ENCODE results near the gene KRTAP20-4.

KRTAP20-4 gene

DNA sequence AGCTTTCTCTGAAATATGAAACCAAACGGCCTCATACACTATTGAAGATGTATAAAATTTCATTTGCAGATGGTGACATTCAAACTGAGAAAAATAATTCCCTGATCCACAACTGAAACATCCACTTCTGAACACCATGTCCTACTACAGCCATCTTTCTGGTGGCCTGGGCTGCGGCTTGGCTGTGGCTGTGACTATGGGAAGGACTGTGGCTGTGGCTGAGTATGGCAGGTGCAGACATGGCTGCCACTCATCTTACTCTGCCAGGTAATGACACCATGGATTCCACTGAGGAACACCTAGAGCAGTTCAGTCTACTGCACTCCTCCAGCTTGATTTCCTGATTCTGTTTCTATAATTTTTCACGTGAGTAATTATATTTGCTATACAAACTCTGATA is at the start of gene KRTAP20-4:
KRTAP20-4 (plus strand) TSS at position 106 of the 400 bp plus-strand sequence.
- TF ChIP-seq GATA1 (IDR thresholded peaks at IDR 0.05; ENCODE audit: low read depth, low read length) = no peak
- TF ChIP-seq POLR2A (IDR thresholded peaks at IDR 0.05; ENCODE audit: low read length) = no peak
- DNase-seq = no peak

- no peak for DNase-seq
- TF ChIP-seq GATA1 (IDR thresholded peaks at IDR 0.05; ENCODE audit: low read depth, low read length) (no peak), POLR2A (IDR thresholded peaks at IDR 0.05; ENCODE audit: low read length) (no peak)
Observed at GRCh38 chr21:30577766-30578165, 42.7 kb upstream of the KRTAP20-4 start.

DNA sequence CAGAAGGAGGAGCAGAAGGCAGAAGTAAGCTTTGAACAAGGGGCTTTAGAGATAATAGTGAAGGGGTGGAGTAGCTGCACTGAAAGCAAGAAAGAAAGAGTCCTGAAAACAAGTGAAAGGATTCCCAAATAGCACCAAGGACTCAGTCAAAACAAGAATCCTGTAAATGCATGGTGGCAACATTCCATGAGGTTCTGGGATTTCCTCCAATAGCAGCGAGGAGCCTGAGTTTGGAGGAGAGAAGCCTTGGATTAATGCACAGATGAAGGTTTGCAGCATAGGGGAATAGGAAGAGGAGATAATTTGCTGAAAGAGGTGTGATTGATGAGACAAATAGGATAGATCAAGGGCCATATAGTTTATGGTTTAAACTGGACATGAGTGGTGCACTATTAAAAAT is 41.1 kb upstream of the KRTAP20-4 start:
- TF ChIP-seq GATA1 (IDR thresholded peaks at IDR 0.05; ENCODE audit: low read depth, low read length) (no peak), POLR2A (IDR thresholded peaks at IDR 0.05; ENCODE audit: low read length) (no peak)
- DNase-seq = no peak

DNA sequence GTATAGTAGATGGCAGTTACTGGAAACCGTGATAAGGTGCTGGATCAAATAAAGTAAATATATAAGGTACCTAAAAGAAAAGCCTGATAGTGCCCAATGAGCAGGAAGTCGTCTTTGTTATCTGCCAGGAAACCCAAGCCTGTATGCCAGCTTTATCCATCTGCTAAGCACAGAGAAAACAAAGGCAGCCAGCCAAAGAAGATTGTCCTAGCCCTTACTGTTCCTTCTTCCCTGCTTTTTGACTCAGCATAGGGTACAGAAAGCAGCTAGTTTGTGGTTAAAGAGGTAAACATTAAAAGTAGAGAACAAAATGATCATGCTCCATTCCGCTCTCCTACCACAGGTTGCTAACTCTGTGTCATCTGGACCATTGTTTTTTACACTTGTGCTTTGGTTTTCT is 40.3 kb upstream of the KRTAP20-4 start:
- TF ChIP-seq POLR2A (IDR thresholded peaks at IDR 0.05; ENCODE audit: low read length) (no peak), GATA1 (IDR thresholded peaks at IDR 0.05; ENCODE audit: low read depth, low read length) (no peak)
- DNase-seq = no peak

GRCh38 chr21:30582870-30583269 is 37.6 kb upstream of the KRTAP20-4 start:
- TF ChIP-seq POLR2A (IDR thresholded peaks at IDR 0.05; ENCODE audit: low read length) (no peak), GATA1 (IDR thresholded peaks at IDR 0.05; ENCODE audit: low read depth, low read length) (no peak)
- no peak for DNase-seq

GRCh38 chr21:30590297-30590696 is 30.1 kb upstream of the KRTAP20-4 start, which contains the start of gene KRTAP22-2:
TSS of gene KRTAP22-2 (minus strand) at chr21:30590397.
- TF ChIP-seq POLR2A (IDR thresholded peaks at IDR 0.05; ENCODE audit: low read length) (no peak), GATA1 (IDR thresholded peaks at IDR 0.05; ENCODE audit: low read depth, low read length) (no peak)
- DNase-seq = no peak

GRCh38 chr21:30592140-30592539 is 28.3 kb upstream of the KRTAP20-4 start, which contains the start of gene KRTAP6-3:
TSS of gene KRTAP6-3 (plus strand) at chr21:30592440. CDS start at chr21:30592446, 6 bp downstream.
- TF ChIP-seq GATA1 (IDR thresholded peaks at IDR 0.05; ENCODE audit: low read depth, low read length) (no peak), POLR2A (IDR thresholded peaks at IDR 0.05; ENCODE audit: low read length) (no peak)

GRCh38 chr21:30598802-30599201 is 21.6 kb upstream of the KRTAP20-4 start, which contains the start of gene KRTAP6-2:
TSS of gene KRTAP6-2 (minus strand) at chr21:30598902. CDS start at chr21:30598874, 28 bp downstream.
- TF ChIP-seq POLR2A (IDR thresholded peaks at IDR 0.05; ENCODE audit: low read length) (no peak), GATA1 (IDR thresholded peaks at IDR 0.05; ENCODE audit: low read depth, low read length) (no peak)
- DNase-seq = no peak

More at GRCh38 chr21:30592140-30592539, 28.3 kb upstream of the KRTAP20-4 start, which contains the start of gene KRTAP6-3:
- no peak for DNase-seq

- TF ChIP-seq POLR2A (IDR thresholded peaks at IDR 0.05; ENCODE audit: low read length) (no peak), GATA1 (IDR thresholded peaks at IDR 0.05; ENCODE audit: low read depth, low read length) (no peak)
- DNase-seq = no peak
Observed at GRCh38 chr21:30600787-30601186, 19.6 kb upstream of the KRTAP20-4 start, which contains the start of gene KRTAP22-1. TSS of gene KRTAP22-1 (plus strand) at chr21:30601087.

- DNase-seq = no peak
- TF ChIP-seq GATA1 (IDR thresholded peaks at IDR 0.05; ENCODE audit: low read depth, low read length) = no peak
- no peak for TF ChIP-seq POLR2A (IDR thresholded peaks at IDR 0.05; ENCODE audit: low read length)
Observed at GRCh38 chr21:30605968-30606367, 14.5 kb upstream of the KRTAP20-4 start.

GRCh38 chr21:30612132-30612531 is 8.3 kb upstream of the KRTAP20-4 start:
- TF ChIP-seq POLR2A (IDR thresholded peaks at IDR 0.05; ENCODE audit: low read length) = no peak
- TF ChIP-seq GATA1 (IDR thresholded peaks at IDR 0.05; ENCODE audit: low read depth, low read length) = no peak
- DNase-seq = no peak

GRCh38 chr21:30613836-30614235 is 6.6 kb upstream of the KRTAP20-4 start, which contains the start of gene KRTAP6-1:
TSS of gene KRTAP6-1 (minus strand) at chr21:30613930. CDS start at chr21:30613904, 26 bp downstream.
- TF ChIP-seq POLR2A (IDR thresholded peaks at IDR 0.05; ENCODE audit: low read length) (no peak), GATA1 (IDR thresholded peaks at IDR 0.05; ENCODE audit: low read depth, low read length) (no peak)

GRCh38 chr21:30615199-30615598 is 5.2 kb upstream of the KRTAP20-4 start:
- TF ChIP-seq GATA1 (IDR thresholded peaks at IDR 0.05; ENCODE audit: low read depth, low read length) (no peak), POLR2A (IDR thresholded peaks at IDR 0.05; ENCODE audit: low read length) (no peak)
- DNase-seq = no peak

More at GRCh38 chr21:30613836-30614235, 6.6 kb upstream of the KRTAP20-4 start, which contains the start of gene KRTAP6-1:
- DNase-seq = no peak

DNA sequence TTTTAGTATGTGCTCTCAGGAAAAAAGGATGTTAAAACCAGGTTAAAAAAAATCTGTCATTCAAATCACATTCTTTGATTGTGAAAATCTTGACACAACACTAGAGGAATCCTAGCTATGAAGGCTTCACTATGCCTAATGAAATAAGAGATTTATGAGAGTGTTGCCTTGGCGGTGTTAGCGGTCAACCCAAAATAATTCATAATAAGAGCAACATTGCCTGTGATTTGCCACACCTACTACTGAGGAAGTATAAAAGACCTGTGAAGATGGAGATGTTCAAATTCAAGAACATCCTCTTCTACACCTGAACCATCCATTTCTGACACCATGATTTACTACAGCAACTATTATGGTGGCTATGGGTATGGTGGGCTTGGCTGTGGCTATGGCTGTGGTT is 4.3 kb upstream of the KRTAP20-4 start, which contains the start of gene KRTAP20-1:
KRTAP20-1 (plus strand) TSS at position 301 of the 400 bp plus-strand sequence; CDS start at position 331, 30 bp downstream.
- no peak for DNase-seq
- TF ChIP-seq POLR2A (IDR thresholded peaks at IDR 0.05; ENCODE audit: low read length) = no peak
- TF ChIP-seq GATA1 (IDR thresholded peaks at IDR 0.05; ENCODE audit: low read depth, low read length) = no peak

DNA sequence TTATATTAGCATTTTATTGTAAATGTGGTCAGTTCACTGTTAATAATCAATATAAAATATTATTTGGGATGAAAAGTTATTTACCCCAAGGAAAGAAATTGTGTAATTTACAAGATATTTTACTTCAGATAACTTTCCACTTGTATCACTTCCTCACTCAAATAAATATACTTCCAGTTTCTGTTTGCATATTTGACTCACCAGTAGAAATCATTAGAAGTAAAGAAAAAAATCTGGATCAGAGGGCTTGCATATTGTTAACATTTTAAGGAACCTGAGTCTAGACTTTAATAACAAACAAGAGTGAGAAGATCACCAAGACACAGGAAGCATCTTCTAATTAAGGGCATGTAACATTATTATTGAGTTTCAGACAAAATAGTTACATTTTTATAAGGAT is 347 bp upstream of the KRTAP20-4 start:
- TF ChIP-seq GATA1 (IDR thresholded peaks at IDR 0.05; ENCODE audit: low read depth, low read length) = no peak
- TF ChIP-seq POLR2A (IDR thresholded peaks at IDR 0.05; ENCODE audit: low read length) = no peak

More for the DNA sequence above, 347 bp upstream of the KRTAP20-4 start:
- no peak for DNase-seq
